ENCODE measurements around the gene DDIAS. TPM values are rescaled to one million over a fixed set of nuclear protein-coding genes. Genes with fewer than 3 reads are reported as not detected.

Gene DDIAS
- total and polyA plus RNA-seq, 9 of the 15 experiments (the other 6 are each of a cell fraction or from before 2014, with no cell fraction given) = 9.4 to 27.2 (median 23.3) TPM

DNA sequence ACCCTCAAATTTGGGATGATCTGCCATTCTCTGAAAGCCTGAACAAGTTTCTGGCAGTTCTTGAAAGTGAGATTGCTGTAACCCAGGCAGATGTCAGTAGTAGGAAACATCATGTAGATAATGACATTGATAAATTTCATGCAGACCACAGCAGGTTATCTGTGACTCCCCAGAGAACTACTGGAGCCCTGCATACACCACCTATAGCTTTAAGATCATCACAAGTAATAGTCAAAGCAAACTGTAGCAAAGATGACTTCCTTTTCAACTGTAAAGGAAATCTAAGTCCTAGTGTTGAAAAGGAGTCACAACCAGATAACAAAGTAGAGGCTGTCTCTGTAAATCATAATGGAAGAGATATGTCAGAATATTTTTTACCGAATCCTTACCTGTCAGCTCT lies 31.0 kb downstream of the DDIAS start (continued):
- TF ChIP-seq, protein P1, sequence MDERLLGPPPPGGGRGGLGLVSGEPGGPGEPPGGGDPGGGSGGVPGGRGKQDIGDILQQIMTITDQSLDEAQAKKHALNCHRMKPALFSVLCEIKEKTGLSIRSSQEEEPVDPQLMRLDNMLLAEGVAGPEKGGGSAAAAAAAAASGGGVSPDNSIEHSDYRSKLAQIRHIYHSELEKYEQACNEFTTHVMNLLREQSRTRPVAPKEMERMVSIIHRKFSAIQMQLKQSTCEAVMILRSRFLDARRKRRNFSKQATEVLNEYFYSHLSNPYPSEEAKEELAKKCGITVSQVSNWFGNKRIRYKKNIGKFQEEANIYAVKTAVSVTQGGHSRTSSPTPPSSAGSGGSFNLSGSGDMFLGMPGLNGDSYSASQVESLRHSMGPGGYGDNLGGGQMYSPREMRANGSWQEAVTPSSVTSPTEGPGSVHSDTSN (CRISPR knock-in tag; IDR thresholded peaks at IDR 0.05; ENCODE audit: low read depth) = no peak
- TF ChIP-seq, protein P1 (tag; conservative IDR thresholded peaks at IDR 0.05; ENCODE audit: low read depth) = peak; percentile 55; the same call in 1 of the 2 replicates
- TF ChIP-seq KAT2B (IDR thresholded peaks at IDR 0.05; ENCODE audit: low read depth, low read length) = no peak
- TF ChIP-seq, protein P2, sequence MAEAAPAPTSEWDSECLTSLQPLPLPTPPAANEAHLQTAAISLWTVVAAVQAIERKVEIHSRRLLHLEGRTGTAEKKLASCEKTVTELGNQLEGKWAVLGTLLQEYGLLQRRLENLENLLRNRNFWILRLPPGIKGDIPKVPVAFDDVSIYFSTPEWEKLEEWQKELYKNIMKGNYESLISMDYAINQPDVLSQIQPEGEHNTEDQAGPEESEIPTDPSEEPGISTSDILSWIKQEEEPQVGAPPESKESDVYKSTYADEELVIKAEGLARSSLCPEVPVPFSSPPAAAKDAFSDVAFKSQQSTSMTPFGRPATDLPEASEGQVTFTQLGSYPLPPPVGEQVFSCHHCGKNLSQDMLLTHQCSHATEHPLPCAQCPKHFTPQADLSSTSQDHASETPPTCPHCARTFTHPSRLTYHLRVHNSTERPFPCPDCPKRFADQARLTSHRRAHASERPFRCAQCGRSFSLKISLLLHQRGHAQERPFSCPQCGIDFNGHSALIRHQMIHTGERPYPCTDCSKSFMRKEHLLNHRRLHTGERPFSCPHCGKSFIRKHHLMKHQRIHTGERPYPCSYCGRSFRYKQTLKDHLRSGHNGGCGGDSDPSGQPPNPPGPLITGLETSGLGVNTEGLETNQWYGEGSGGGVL (CRISPR knock-in tag; IDR thresholded peaks at IDR 0.05) = no peak
- TF ChIP-seq ZNF707 (CRISPR knock-in tag; conservative IDR thresholded peaks at IDR 0.05) = no peak
- TF ChIP-seq SMARCA4 (IDR thresholded peaks at IDR 0.05) = no peak
- no peak for TF ChIP-seq EHMT2 (IDR thresholded peaks at IDR 0.05)
- TF ChIP-seq, protein P3, sequence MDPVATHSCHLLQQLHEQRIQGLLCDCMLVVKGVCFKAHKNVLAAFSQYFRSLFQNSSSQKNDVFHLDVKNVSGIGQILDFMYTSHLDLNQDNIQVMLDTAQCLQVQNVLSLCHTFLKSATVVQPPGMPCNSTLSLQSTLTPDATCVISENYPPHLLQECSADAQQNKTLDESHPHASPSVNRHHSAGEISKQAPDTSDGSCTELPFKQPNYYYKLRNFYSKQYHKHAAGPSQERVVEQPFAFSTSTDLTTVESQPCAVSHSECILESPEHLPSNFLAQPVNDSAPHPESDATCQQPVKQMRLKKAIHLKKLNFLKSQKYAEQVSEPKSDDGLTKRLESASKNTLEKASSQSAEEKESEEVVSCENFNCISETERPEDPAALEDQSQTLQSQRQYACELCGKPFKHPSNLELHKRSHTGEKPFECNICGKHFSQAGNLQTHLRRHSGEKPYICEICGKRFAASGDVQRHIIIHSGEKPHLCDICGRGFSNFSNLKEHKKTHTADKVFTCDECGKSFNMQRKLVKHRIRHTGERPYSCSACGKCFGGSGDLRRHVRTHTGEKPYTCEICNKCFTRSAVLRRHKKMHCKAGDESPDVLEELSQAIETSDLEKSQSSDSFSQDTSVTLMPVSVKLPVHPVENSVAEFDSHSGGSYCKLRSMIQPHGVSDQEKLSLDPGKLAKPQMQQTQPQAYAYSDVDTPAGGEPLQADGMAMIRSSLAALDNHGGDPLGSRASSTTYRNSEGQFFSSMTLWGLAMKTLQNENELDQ (CRISPR knock-in tag; IDR thresholded peaks at IDR 0.05; ENCODE audit: borderline replicate concordance) = no peak
- no peak for TF ChIP-seq NEUROD1 (IDR thresholded peaks at IDR 0.05; ENCODE audit: borderline replicate concordance, low read depth, low read length, partially characterized antibody)
- TF ChIP-seq TRIM24 (IDR thresholded peaks at IDR 0.05) = no peak
- no peak for TF ChIP-seq TAL1 (IDR thresholded peaks at IDR 0.05)
- no peak for TF ChIP-seq CBFB (CRISPR knock-in tag; IDR thresholded peaks at IDR 0.05)
- TF ChIP-seq, protein P4, sequence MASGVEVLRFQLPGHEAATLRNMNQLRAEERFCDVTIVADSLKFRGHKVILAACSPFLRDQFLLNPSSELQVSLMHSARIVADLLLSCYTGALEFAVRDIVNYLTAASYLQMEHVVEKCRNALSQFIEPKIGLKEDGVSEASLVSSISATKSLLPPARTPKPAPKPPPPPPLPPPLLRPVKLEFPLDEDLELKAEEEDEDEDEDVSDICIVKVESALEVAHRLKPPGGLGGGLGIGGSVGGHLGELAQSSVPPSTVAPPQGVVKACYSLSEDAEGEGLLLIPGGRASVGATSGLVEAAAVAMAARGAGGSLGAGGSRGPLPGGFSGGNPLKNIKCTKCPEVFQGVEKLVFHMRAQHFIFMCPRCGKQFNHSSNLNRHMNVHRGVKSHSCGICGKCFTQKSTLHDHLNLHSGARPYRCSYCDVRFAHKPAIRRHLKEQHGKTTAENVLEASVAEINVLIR (CRISPR knock-in tag; IDR thresholded peaks at IDR 0.05) = no peak
- no peak for TF ChIP-seq ZBED1 (IDR thresholded peaks at IDR 0.05)
- no peak for TF ChIP-seq SNRNP70 (optimal IDR thresholded peaks at IDR 0.05; ENCODE audit: low read depth, low read length)
- TF ChIP-seq ZNF717 (CRISPR knock-in tag; IDR thresholded peaks at IDR 0.05) = no peak
- peak; percentile 55; the same call in 1 of the 2 replicates for TF ChIP-seq CBFA2T3 (IDR thresholded peaks at IDR 0.05)
